Activated CD4-positive, CD25-positive, alpha-beta regulatory T cell (primary cell): ENCODE data around the gene ARHGAP15.

Experiments
- DNase-seq, 4 experiments: peaks; one replicate each; lab custom pipeline; 2025; lab: John Stamatoyannopoulos, UW

Gene ARHGAP15

GRCh38 chr2:143582046-143582747 lies 453.0 kb downstream of the ARHGAP15 start:
- DNase-seq, result no peak

GRCh38 chr2:143584936-143585335 lies 455.7 kb downstream of the ARHGAP15 start:
- no peak for DNase-seq

DNA sequence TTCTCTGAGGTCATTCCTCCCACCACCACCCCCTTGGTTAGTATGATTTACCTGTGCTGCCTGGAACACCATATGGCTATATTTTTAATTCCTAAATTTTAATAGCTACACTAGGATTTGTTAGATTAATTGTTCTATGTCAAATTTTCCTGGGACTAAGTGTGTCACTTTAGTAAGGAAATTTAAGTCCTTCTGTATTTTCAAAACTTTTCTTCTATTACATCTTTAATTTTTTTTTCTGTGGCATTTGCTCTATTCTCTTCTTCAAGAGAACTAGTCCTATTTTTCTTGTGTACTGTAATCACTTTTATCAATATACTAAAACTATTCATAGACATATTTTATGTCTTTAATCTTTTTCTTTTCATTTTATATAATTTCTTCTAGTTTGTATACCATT lies 456.9 kb downstream of the ARHGAP15 start:
- no peak for DNase-seq

GRCh38 chr2:143588746-143589145 lies 459.5 kb downstream of the ARHGAP15 start:
- DNase-seq, result no peak

- no peak for DNase-seq
These were observed 464.9 kb downstream of the ARHGAP15 start for GRCh38 chr2:143594161-143594560.

GRCh38 chr2:143594745-143595144 lies 465.5 kb downstream of the ARHGAP15 start:
- DNase-seq, result no peak

DNA sequence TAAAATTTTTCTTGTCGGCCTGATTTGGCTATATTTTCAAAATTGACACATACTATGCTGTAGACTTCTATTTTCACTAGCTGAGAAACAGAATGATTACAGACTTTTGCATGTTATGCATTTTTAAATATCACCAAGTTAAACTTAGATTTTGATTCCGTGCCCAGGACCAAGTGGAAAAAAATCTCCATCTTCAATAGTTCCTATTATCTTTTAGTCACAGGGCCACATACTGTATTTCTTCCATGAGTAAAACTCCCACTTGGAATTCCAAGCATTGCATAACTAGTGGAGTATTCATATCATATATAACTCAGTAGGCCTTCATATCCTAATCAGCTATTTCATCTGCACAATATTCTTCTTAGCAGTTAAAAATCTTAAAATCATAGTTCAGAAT lies 470.9 kb downstream of the ARHGAP15 start:
- no peak for DNase-seq

GRCh38 chr2:143601828-143602227 lies 472.6 kb downstream of the ARHGAP15 start:
- no peak for DNase-seq

DNA sequence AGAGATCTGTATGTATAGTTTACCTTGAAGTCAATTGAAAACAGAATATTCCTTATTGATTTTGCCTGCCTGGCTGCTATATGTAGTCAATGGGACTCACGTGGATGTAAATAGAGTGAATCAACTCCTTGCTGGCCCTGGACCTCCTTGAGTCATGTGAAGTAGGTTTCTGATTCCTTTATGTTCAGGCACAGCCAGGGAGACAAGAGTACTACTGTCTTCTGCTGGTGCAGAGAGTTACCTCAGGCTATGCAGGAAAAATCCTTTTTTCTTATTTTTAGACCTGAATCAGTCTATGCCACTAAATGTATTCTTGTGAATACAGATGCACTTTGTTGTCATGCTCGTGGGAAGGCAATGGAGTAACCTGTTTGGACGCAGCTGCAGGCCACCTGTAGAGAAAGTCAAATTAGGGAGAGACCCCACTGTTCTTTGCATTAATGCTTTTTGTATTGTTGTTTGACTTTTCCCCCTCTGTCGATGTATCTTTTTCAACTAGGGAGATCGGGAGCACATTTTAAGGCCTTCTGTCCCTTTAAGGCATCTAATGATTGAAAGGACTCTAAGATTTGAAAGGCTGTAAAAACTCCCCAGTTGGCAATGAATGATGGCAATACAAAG lies 473.9 kb downstream of the ARHGAP15 start:
- no peak for DNase-seq

- no peak for DNase-seq
These were observed 474.8 kb downstream of the ARHGAP15 start for GRCh38 chr2:143603846-143604565.

- DNase-seq, result no peak
These were observed 475.3 kb downstream of the ARHGAP15 start for GRCh38 chr2:143604566-143604959.

GRCh38 chr2:143607231-143608062 lies 478.2 kb downstream of the ARHGAP15 start:
- DNase-seq, result no peak

GRCh38 chr2:143608063-143608423 lies 478.8 kb downstream of the ARHGAP15 start:
- DNase-seq, result no peak

- DNase-seq, result no peak
These were observed 479.5 kb downstream of the ARHGAP15 start for GRCh38 chr2:143608758-143609157.

DNA sequence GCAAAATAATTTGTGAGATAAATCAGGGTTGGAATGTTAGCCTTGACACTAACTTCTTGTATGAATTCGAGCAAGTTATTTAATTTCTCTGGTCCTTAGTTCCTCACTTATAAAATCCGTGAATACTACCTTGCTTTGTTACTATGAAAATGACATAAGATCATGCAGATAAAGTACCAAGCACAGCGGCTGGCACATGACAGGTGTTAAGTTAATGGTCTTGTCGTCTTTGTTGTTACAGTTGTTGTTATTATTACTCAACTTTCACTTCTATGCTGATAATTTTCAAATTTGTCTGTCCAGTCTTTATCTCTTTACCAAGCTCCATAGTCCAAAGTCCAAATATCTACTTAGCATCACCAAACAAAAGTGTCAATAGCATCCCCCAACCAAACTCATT lies 482.1 kb downstream of the ARHGAP15 start:
- DNase-seq, result no peak

DNA sequence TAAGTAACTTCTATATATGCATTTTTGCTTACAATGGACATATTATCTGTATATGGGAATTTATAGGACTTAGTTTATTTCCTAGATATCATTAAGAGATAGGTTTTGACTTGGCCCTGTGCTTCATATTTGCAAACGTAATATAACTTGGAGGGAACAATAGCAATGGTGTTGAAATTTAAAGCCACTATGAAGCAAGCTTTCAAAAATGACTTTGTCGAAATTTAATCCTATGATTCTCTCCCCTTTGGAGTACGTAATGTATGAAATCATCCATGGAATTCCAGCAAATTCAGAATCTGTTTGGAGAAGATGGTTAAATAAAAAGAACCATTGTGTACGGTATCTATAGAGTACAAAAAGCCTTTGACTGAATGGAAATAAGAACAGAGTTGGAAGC lies 486.3 kb downstream of the ARHGAP15 start:
- DNase-seq, result no peak

DNA sequence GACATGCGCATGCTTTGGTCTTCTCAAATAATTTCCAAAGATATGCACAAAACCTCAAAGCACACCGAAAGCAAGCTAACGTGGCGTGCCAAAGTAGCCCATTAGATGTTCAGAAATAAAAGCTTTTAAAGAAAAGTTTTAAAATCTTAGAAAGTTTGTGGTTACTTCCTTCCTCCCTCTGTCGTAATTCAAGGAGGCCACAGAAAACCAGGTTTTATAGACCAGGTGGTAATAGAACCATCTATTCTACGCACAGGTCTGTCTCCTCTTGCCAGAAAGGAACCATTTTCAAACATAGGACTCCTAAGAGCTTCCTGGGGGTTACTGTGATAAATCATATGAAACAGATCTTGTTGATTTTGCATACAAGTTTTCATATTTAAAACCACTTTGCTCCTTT lies 487.2 kb downstream of the ARHGAP15 start:
- DNase-seq, result no peak

GRCh38 chr2:143617803-143618415 lies 488.7 kb downstream of the ARHGAP15 start:
- DNase-seq, result no peak

DNA sequence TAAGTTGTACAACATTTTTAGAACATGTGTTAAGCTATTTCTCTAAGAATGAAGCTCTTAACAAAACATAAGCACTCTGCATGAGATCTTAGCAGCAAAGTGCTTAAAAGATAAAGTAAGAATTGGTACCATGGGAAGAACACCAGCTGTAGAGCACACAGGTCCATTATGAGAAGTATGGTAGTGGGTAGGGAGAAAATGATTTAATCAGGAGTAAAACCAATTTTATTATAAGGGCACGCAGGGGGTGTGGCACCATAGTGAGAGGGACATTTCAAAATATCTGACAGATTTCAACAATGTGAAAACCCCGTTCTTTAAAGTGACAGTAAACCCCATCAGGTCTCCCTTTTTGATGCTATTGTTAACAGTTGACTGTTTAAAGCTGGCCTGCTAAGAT lies 492.9 kb downstream of the ARHGAP15 start:
- DNase-seq, result no peak

- no peak for DNase-seq
These were observed 494.2 kb downstream of the ARHGAP15 start for GRCh38 chr2:143623231-143623908.

DNA sequence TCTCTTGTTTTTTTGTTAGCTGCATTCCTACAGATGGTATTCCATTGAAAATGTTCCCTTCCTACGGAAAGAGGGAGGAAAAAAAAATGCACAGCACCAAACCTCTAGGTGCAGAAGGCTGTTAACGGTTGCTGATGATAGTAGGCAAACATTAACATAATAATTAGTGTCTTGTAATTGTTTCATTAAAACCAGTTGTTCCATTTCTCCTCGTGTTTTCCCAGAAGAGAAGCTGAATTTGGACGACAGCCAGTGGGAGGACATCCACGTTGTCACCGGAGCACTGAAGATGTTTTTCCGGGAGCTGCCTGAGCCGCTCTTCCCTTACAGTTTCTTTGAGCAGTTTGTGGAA lies 494.7 kb downstream of the ARHGAP15 start:
- no peak for DNase-seq

GRCh38 chr2:143629340-143629739 lies 500.1 kb downstream of the ARHGAP15 start:
- no peak for DNase-seq
